SKM-1 (cell line): Measurements from ENCODE around the gene MACO1.
A peak's percentile ranks its signal among the peaks of the same experiment; 100 is the strongest.

Experiments
- DNase-seq: peaks from one replicate; lab custom pipeline; 2025; ENCODE audit not compliant: unreplicated experiment; lab: John Stamatoyannopoulos, UW

The MACO1 gene

DNA sequence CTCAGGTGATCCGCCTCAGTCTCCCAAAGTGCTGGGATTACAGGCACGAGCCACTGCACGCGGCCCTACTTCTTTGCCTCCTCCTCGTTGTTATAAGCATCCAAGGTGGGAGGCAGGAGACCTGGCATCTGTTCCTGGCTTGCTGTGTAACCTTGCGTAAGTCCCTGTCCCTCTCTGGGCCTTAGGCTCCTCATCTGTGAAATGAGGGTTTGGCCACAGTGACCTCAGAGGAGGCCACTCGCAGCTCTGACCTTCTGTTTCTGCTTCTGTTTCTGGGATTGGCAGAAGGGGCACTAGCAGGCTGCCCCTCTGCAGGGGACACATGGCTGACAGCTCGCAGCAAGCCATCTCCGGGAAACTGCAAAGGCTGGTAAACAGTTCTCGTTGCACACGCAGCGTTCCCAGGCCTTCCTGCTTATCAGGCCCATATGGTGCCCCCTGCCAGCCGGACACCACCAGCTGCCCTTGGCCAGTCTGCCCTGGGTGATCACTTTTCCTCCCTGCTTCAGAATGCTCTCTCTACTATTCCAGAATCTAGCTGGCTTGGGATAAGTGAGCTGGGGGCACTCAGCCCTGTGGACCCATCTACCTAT is 110.1 kb downstream of the MACO1 start:
- DNase-seq = no peak

DNA sequence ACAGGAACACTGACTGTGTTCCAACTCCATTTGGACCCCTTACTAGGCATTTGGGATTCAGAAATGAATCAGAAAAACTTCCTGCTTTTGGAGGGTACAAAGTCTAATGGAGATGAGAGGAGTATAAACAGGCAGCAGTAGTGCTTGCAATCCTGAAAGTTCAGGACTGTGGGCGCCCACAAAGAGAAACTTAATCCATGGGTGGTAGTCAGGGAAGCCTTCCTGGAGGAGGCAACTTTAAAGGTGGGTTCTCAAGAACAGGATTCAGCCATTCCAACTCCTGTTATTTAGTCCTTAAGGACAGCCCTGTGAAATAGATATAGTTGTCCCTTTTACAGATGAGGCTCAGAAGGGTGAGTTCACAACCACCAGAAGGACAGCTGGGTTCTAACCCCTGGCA is 110.7 kb downstream of the MACO1 start:
- DNase-seq = no peak

DNA sequence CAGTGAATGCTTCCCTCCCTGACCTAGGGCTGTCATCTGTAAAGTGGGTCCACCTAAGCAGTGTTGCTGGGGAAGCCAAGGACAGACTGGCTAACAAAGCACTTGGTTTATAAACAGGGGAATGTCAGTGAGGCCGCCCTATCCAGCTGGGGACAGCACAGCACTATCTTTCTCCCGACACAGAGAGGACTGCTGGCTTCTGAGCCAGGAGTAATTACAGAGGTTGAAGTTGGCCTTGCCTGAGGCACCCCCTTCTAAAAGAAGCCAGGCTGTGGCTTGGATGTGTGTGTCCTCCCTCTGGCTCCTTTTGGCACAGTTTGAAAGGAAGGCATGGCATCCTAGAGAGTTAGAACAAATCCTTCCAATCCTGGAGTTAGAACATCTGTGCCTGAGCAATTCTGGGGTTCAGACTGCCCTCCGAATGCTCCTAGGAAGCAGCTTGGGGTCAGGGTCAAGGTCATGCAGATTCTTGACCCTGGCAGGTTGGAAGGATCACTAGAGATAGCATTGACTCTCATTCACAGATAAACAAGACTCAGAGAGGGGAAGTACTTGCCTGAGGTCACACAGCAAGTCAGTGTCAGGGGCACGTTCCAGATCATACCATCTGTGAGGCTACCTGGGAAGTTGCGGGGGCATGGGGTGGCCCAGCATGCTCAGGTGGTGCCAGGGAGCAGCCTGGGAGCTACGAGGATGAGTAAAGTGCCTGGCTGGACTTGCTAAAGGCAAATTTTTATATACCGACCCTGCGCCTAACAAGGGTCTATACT is 111.4 kb downstream of the MACO1 start:
- DNase-seq = no peak

DNA sequence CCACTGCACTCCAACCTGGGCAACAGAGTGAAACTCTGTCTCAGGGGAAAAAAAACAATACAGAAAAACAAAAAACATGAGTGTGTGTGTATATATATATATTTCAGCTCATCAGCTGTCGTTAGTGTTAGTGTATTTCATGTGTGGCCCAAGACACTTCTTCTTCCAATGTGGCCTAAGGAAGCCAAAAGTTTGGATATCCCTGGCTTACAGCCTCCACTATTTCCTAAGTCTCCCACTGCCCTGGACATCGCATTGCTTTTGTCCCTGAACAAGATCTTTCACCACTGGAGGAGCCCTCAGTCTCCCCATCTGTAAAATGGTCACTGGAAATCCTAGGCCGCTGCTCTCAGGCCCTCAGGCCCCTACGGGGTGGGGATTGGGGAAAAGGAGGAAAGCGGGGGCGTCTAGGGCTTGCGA is 112.3 kb downstream of the MACO1 start:
- no peak for DNase-seq

DNA sequence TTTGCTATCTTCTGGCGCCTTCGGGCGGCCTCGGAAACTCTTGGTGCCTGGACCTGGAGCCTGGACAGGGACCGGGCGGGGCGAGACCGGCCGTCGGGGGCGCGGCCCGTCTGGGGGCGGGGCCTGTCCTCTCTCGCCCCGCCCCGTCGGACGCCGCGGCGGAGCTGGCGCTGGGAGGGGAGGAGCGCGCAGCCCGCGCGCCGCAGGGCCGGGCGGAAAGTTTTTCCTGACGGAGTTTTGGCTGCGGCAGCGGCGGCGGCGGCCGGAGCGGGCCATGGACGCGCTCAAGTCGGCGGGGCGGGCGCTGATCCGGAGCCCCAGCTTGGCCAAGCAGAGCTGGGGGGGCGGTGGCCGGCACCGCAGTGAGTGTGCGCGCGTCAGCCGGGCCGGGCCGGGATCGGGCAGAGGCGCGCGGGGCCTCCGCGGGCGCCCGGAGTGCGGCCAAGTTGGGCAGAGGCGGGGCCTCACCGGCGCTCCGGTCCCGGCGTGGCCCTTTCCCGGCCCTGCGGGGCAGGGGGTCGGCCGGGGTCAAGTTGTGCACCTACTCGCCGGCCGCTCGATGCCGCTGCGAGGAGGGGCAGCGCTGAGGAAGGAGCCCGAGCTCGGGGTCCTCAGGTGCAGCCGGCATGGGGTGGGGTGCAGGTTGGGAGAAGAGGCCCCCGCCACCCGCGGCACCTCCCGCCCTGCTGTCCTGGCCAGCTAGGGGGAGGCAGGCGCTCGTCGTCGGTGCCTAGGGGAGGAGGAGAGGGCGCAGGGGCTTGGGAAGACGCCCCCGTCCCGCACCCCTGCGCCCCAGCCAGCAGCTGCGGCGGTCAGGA is 112.9 kb downstream of the MACO1 start, which contains the start of gene LDLRAP1:
LDLRAP1 (plus strand) TSS at position 182 of the 818 bp plus-strand sequence; CDS start at position 275, 93 bp downstream.
- DNase-seq = peak; percentile 19

DNA sequence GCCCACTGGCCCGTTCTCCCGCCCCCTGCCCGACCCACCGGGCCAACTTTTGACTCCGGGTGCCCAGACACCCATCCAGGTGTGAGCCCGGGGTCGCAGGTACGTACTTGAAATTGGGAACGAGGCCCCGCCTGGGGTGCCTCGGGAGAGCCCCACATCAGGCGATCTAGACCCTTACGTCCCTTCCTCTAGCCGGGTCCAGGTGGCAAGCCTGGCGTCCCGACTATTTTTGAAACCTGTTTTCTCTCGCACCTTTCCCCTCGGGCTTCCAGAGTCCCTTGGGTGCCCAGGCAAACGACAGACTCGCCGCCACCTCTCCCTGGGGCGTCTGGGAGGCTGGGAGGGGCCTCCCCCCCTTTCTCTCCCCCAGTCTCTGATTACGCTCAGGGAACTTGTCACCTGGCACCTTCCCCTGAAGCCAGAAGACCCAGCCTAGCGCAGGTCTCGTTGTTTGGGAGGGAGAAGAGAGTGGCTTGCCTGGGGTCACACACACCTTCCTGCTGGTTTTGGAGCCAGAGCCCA is 113.6 kb downstream of the MACO1 start:
- DNase-seq = no peak

DNA sequence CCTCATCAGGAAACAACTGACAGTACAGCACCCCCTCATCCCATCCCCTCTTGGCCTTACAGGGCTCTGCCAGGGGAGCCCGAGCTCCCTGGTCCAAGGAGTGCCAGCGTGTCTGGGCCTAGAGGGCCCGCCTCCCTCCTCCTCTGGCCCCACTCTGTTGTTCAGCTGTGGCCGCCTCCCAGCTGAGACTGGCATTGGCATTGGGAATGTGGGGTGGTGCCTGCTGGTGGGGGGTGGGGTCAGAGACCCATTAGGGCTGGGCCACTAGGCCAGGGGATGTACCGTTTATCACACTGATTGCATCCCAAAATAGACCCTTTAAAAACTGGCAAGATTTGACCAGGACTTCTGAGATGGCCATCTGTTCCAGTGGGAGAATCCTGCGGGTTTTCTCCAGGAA is 114.1 kb downstream of the MACO1 start:
- no peak for DNase-seq

DNA sequence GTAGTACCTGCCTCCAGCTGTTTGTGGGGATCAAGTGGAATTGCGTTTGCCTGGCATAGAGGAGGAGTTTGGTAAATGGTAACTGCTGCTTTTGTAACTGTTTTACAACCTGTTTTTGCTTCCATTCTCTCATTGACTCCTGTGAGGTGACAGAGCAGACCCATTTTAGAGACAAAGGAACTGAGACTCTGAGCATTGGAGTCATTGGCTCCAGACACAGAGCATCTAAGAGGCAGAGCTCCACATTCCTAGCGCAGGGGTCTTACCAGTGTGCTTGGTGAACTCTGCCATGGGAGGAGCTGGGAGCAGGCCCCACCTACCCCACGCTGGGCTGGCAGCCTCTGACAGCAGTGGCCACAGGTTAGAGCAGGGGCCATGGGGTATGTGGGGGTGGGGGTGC is 115.1 kb downstream of the MACO1 start:
- DNase-seq = no peak

DNA sequence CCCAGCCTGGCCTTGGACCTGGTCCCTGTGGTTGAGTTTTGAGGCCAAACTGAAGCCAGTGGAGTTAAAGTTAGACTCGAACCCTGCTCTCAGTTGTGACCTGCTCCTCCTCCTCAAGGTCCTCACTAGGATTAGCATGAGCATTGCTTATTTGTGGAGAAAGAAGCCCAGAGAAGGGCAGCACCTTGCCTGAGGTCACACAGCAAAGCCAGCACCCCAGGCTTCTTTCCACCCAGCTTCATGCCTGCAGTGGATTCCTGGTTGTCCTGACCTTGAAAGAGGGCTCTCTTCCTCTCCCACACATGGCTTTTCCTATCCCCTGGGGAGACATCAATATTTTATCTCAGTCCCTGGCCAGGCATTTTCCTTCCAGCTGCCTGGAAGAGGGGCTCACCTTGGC is 115.5 kb downstream of the MACO1 start:
- no peak for DNase-seq

DNA sequence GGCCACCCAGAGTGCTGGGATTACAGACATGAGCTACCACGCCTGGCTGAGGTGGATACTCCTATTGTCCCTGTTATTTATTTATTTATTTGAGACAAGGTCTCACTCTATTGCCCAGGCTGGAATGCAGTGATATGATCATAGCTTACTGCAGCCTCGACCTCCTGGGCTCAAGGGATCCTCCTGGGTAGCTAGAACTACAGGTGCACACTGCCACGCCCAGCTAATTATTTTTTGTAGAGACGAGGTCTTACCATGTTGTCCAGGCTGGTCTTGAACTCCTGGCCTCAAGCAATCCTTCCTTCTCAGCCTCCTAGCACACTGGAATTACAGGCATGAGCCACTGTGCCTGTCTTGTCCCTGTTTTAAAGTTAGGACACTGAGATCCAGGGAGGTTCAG is 117.9 kb downstream of the MACO1 start:
- DNase-seq = no peak

DNA sequence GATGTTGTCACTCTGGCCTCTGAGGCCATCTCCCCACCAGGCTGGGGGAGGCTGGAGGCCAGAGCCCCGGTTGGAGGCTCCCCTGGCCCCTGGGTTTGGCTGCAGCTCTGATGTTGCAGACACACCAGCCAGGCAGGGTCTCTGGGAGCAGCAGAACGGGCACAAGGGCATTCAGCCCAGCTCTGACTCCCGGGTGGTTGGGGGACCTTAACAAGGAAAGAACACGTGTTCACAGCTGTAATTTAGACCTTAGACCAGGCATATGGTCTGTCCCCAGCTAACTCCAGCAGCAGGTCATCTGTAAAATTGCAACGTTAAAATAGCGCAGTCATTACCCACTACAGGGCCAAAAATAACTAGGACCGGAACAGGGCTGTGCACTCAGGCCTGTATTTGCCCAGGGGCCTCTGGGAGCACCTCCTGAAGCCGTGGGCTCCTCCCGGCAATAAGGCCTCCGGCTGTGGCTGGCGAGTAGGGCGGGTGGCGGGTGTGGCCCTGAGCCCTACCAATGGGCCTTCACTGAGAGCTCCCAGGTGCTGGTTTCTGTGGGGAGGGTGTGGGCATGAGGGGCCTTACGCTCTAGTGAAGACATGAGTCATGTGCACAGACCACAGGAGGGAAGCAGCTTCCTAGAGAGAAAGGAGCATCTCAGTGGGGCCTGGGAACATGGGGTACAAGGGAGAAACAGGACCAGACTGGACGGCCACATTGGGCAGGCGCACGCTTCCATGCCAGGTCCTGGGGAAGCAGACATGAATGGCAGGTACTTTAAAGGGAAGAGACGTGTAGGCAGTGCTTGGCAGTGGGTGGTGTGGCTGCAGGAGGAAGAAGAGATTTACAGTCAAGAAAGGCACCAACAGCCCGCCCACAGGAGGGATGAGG is 118.8 kb downstream of the MACO1 start:
- DNase-seq = peak; percentile 87
